Lower leg skin (tissue), 3 donors: Measurements from ENCODE around the gene LRIT3.

ENCODE experiments used
- CTCF ChIP-seq, 3 donors: fragments of 450-650 bp; IDR thresholded peaks; one replicate each; pipeline ENCODE4 v1.5.1; 2016; ENCODE audit warnings: antibody characterized with exemption in 3 of 3, mild to moderate bottlenecking in 3 of 3, moderate library complexity in 2 of 3
- POLR2A ChIP-seq, 2 donors: fragments of 450-650 bp; IDR thresholded peaks; one replicate each; pipeline ENCODE4 v1.6.1; 2016 to 2017; ENCODE audit warnings: antibody characterized with exemption in 2 of 2, mild to moderate bottlenecking in 1 of 2, moderate library complexity in 1 of 2

GRCh38 chr4:109818268-109818667 lies 29.6 kb upstream of the LRIT3 start:
- TF ChIP-seq POLR2A (IDR thresholded peaks at IDR 0.05): no peak
- TF ChIP-seq CTCF (IDR thresholded peaks at IDR 0.05): no peak
